ENCODE measurements around the gene GLT6D1.

- TF ChIP-seq, protein P1, sequence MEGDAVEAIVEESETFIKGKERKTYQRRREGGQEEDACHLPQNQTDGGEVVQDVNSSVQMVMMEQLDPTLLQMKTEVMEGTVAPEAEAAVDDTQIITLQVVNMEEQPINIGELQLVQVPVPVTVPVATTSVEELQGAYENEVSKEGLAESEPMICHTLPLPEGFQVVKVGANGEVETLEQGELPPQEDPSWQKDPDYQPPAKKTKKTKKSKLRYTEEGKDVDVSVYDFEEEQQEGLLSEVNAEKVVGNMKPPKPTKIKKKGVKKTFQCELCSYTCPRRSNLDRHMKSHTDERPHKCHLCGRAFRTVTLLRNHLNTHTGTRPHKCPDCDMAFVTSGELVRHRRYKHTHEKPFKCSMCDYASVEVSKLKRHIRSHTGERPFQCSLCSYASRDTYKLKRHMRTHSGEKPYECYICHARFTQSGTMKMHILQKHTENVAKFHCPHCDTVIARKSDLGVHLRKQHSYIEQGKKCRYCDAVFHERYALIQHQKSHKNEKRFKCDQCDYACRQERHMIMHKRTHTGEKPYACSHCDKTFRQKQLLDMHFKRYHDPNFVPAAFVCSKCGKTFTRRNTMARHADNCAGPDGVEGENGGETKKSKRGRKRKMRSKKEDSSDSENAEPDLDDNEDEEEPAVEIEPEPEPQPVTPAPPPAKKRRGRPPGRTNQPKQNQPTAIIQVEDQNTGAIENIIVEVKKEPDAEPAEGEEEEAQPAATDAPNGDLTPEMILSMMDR (IDR thresholded peaks at IDR 0.05; ENCODE audit: insufficient read depth, low read length, poor library complexity, severe bottlenecking): no peak
- TF ChIP-seq EZH2phosphoT487 (conservative IDR thresholded peaks at IDR 0.05; ENCODE audit: low read length): no peak
Measured at GRCh38 chr9:135664266-135664665, 24.9 kb upstream of the GLT6D1 start.

Data from SU-DHL-6 (cell line).